ENCODE data around the gene SIRT4. TPM values are rescaled to one million over a fixed set of nuclear protein-coding genes. Genes with fewer than 3 reads are reported as not detected.

The SIRT4 gene
- total and polyA plus RNA-seq, 2 of the 8 experiments (the other 6 are each of a cell fraction or from before 2014, with no cell fraction given) = 3.8 to 4.1 TPM

DNA sequence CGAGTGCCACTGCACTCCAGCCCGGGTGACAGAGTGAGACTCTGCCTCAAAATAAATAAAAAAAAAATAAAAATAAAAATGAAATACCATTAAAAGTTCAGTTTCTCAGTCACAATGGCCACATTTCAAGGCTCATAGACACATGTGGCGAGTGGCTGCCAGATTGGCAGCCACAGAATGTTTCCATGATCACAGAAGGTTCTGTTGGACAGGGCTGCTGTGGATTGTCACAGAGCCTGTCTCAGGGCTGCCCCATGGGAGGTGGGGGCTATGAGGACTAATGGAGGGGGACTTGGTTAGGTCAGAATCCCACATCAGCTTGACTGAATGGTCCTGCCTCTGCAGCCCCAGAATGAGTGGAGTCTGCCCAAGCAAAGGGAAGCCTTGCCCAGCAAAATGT, 29.3 kb downstream of the SIRT4 start:
- WGBS, 2 experiments (ENCODE audit: extremely low coverage in 1 of 2, insufficient coverage in 1 of 2, insufficient read length in 1 of 2, insufficient replicate concordance in 2 of 2, low coverage in 1 of 2, low lambda C conversion rate in 2 of 2, missing lambda C conversion rate in 1 of 2) = 89% methylated on average over 3 of the region's 3 CpGs; no CpG with 5 or more reads in 1 of the 2 experiments
- Histone ChIP-seq H3K4me1 (replicated peaks in 1 of 4; ENCODE audit: control insufficient read depth in 3 of 4, insufficient read depth in 4 of 4, low read length in 3 of 4) (no peaks in the 10 kb centered on the region), H2BK5ac (ENCODE audit: low read depth, low read length) (no peak overlapping the region), H4K5ac (ENCODE audit: insufficient read length, low read depth, low read length) (no peak overlapping the region), H3K9me3 (ENCODE audit: insufficient read depth in 2 of 2, low read depth in 1 of 2, low read length in 1 of 2) (peaks cover 0 to 3% of the 10 kb centered on the region in 2 experiments; a peak in 1 of 4 replicates), H3K79me2 (ENCODE audit: control insufficient read depth in 1 of 2, insufficient read depth in 2 of 2, low read length in 2 of 2) (no peaks in the 10 kb centered on the region), H2AFZ (ENCODE audit: low read length) (no peak overlapping the region; the same call in 1 of the 2 replicates), H3K36me3 (ENCODE audit: control insufficient read depth in 2 of 4, insufficient read depth in 4 of 4, low read length in 3 of 4) (no peaks in the 10 kb centered on the region), H3K14ac (ENCODE audit: insufficient read length) (no peak overlapping the region), H4K8ac (ENCODE audit: extremely low read depth, insufficient read depth, low read length) (no peak overlapping the region), H3K27me3 (replicated peaks in 1 of 4; ENCODE audit: control insufficient read depth in 3 of 4, extremely low read depth in 1 of 4, insufficient read depth in 3 of 4, low read length in 3 of 4) (no peaks in the 10 kb centered on the region; a peak in 1 of 7 replicates), H4K20me1 (replicated peaks in 1 of 2; ENCODE audit: control insufficient read depth in 1 of 2, insufficient read depth in 2 of 2, low read length in 2 of 2) (no peaks in the 10 kb centered on the region), H2BK120ac (replicated peaks; ENCODE audit: low read depth, low read length) (no peak overlapping the region), H3K4ac (replicated peaks; ENCODE audit: insufficient read length, low read depth, low read length) (no peak overlapping the region), H2BK20ac (ENCODE audit: low read length) (no peak overlapping the region), H4K91ac (replicated peaks; ENCODE audit: insufficient read length, low read length) (no peak overlapping the region), H2BK15ac (ENCODE audit: low read length) (no peak overlapping the region), H3K79me1 (ENCODE audit: low read depth, low read length) (no peaks in the 10 kb centered on the region), H3K56ac (replicated peaks; ENCODE audit: insufficient read length, low read depth, low read length) (no peak overlapping the region), H3K23me2 (ENCODE audit: low read depth, low read length) (peaks cover 2% of the 10 kb centered on the region; the same call in 1 of the 2 replicates), H3K27ac (ENCODE audit: low read depth, low read length) (no peak overlapping the region), H3K23ac (ENCODE audit: insufficient read length) (no peak overlapping the region), H3K18ac (ENCODE audit: extremely low read depth, low read length) (no peak overlapping the region), H2AK5ac (ENCODE audit: low read depth, low read length) (no peak overlapping the region), H2BK12ac (ENCODE audit: low read depth, low read length) (no peak overlapping the region), H3K9ac (replicated peaks in 1 of 4; ENCODE audit: extremely low read depth in 1 of 4, low read depth in 3 of 4, low read length in 3 of 4) (no peak overlapping the region), H3K4me3 (ENCODE audit: extremely low read depth in 1 of 4, insufficient read depth in 2 of 4, low read depth in 3 of 4, low read length in 4 of 4) (no peak overlapping the region), H3K4me2 (ENCODE audit: insufficient read depth in 1 of 2, low read depth in 2 of 2, low read length in 2 of 2) (no peak overlapping the region)
- no peak for FAIRE-seq
- CTCF ChIA-PET (ENCODE audit: partially characterized antibody) = interaction anchor here (1.2 to 2.3 kb wide), 2 partner anchors 103 to 125 kb away, joined by 3 to 8 read pairs; no protein-coding TSS in a partner anchor
- POLR2A ChIA-PET (ENCODE audit: partially characterized antibody) = interaction anchor here (0.6 to 1.9 kb wide), 2 partner anchors 18 to 40 kb away, joined by 3 to 7 read pairs; partner anchors contain the start of gene RNU4-2
- DNase-seq (ENCODE audit: low read depth in 1 of 2, low spot score in 2 of 2) = no peak
- TF ChIP-seq SP1 (IDR thresholded peaks at IDR 0.05; ENCODE audit: low read depth, low read length) = no peak
- TF ChIP-seq, protein P1, sequence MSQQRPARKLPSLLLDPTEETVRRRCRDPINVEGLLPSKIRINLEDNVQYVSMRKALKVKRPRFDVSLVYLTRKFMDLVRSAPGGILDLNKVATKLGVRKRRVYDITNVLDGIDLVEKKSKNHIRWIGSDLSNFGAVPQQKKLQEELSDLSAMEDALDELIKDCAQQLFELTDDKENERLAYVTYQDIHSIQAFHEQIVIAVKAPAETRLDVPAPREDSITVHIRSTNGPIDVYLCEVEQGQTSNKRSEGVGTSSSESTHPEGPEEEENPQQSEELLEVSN (IDR thresholded peaks at IDR 0.05) = no peak
- TF ChIP-seq, protein P2, sequence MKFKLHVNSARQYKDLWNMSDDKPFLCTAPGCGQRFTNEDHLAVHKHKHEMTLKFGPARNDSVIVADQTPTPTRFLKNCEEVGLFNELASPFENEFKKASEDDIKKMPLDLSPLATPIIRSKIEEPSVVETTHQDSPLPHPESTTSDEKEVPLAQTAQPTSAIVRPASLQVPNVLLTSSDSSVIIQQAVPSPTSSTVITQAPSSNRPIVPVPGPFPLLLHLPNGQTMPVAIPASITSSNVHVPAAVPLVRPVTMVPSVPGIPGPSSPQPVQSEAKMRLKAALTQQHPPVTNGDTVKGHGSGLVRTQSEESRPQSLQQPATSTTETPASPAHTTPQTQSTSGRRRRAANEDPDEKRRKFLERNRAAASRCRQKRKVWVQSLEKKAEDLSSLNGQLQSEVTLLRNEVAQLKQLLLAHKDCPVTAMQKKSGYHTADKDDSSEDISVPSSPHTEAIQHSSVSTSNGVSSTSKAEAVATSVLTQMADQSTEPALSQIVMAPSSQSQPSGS (IDR thresholded peaks at IDR 0.05; ENCODE audit: low read length) = no peak
- TF ChIP-seq SAP30 (IDR thresholded peaks at IDR 0.05; ENCODE audit: insufficient read depth, insufficient replicate concordance, low read length) = no peak
- TF ChIP-seq KDM4A (IDR thresholded peaks at IDR 0.05; ENCODE audit: low read depth, low read length, severe bottlenecking) = no peak
- no peak for TF ChIP-seq BCL11A (IDR thresholded peaks at IDR 0.05; ENCODE audit: low read depth in 2 of 2, low read length in 2 of 2)
- TF ChIP-seq, protein P3, sequence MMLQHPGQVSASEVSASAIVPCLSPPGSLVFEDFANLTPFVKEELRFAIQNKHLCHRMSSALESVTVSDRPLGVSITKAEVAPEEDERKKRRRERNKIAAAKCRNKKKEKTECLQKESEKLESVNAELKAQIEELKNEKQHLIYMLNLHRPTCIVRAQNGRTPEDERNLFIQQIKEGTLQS (IDR thresholded peaks at IDR 0.05; ENCODE audit: insufficient read depth, low read depth, low read length) = no peak
- TF ChIP-seq RFX5 (IDR thresholded peaks at IDR 0.05; ENCODE audit: borderline replicate concordance, low read depth, low read length) = no peak
- TF ChIP-seq TCF12 (IDR thresholded peaks at IDR 0.05; ENCODE audit: low read depth, low read length) = no peak
- TF ChIP-seq RAD21 (IDR thresholded peaks at IDR 0.05 in 1 of 2, conservative IDR thresholded peaks at IDR 0.05 in 1 of 2; ENCODE audit: low read depth in 2 of 2, low read length in 2 of 2) = no peak

Data from H1 (cell line).